Neural progenitor cell (in vitro differentiated cells): ENCODE measurements around the gene MEIS2. TPM values are rescaled to one million over a fixed set of nuclear protein-coding genes. Genes with fewer than 3 reads are reported as not detected.
A peak's percentile ranks its signal among the peaks of the same experiment; 100 is the strongest.

Experiments used
- DNase-seq: peaks from one replicate; pipeline ENCODE4 v3.0.0-alpha.2; 2016; ENCODE audit warnings: low spot score
- H2AFZ ChIP-seq: fragments of 200-600 bp; sonication (generic); replicated peaks from 2 replicates; pipeline ENCODE4 v1.6.1; 2016; ENCODE audit warnings: antibody characterized with exemption
- H3F3A ChIP-seq: fragments of 200-600 bp; sonication (generic); 2 replicates; pipeline ENCODE4 v1.6.1; 2016; ENCODE audit warnings: antibody characterized with exemption, low read depth
- H3K27ac ChIP-seq: fragments of 200-600 bp; sonication (generic); 2 replicates; pipeline ENCODE4 v1.5.1; 2016; ENCODE audit warnings: mild to moderate bottlenecking
- H3K27me3 ChIP-seq: fragments of 200-600 bp; sonication (generic); 2 replicates; pipeline ENCODE4 v1.6.1; 2016; ENCODE audit warnings: mild to moderate bottlenecking, moderate library complexity
- H3K36me3 ChIP-seq: fragments of 200-600 bp; sonication (generic); 2 replicates; pipeline ENCODE4 v1.5.1; 2016
- H3K4me1 ChIP-seq: fragments of 200-600 bp; sonication (generic); 2 replicates; pipeline ENCODE4 v1.6.1; 2016; ENCODE audit warnings: mixed run types
- H3K4me2 ChIP-seq: fragments of 200-600 bp; sonication (generic); 2 replicates; pipeline ENCODE4 v1.6.1; 2016
- H3K4me3 ChIP-seq: fragments of 200-600 bp; sonication (generic); 2 replicates; pipeline ENCODE4 v1.5.1; 2016
- H3K79me2 ChIP-seq: fragments of 200-600 bp; sonication (generic); 2 replicates; pipeline ENCODE4 v1.6.1; 2016; ENCODE audit warnings: low read depth
- H3K9ac ChIP-seq: fragments of 200-600 bp; sonication (generic); 2 replicates; pipeline ENCODE4 v1.6.1; 2016
- H3K9me3 ChIP-seq: fragments of 200-600 bp; sonication (generic); 2 replicates; pipeline ENCODE4 v1.5.1; 2016; ENCODE audit warnings: low read depth
- H4K20me1 ChIP-seq: fragments of 200-600 bp; sonication (generic); 2 replicates; pipeline ENCODE4 v1.6.1; 2016; ENCODE audit warnings: low read depth
- H3K27ac Mint-ChIP-seq: 3 replicates; pipeline ENCODE4 v1.8.0; 2021; ENCODE audit warnings: mixed read lengths
- H3K27me3 Mint-ChIP-seq: 2 replicates; pipeline ENCODE4 v1.8.0; 2022; ENCODE audit warnings: low read depth, mild to moderate bottlenecking, inconsistent platforms, moderate library complexity, mixed read lengths; ENCODE audit not compliant: insufficient read depth
- H3K36me3 Mint-ChIP-seq: 3 replicates; pipeline ENCODE4 v1.8.0; 2021; ENCODE audit warnings: mixed read lengths
- H3K4me1 Mint-ChIP-seq: 3 replicates; pipeline ENCODE4 v1.8.0; 2021; ENCODE audit warnings: mixed read lengths
- H3K4me3 Mint-ChIP-seq: 3 replicates; pipeline ENCODE4 v1.8.0; 2021; ENCODE audit warnings: mild to moderate bottlenecking, moderate library complexity, mixed read lengths
- H3K9me3 Mint-ChIP-seq: 3 replicates; pipeline ENCODE4 v1.8.0; 2020; ENCODE audit warnings: mixed read lengths
- EZH2 ChIP-seq: fragments of 200-600 bp; sonication (generic); IDR thresholded peaks from 2 replicates; pipeline ENCODE4 v1.6.1; 2017; ENCODE audit warnings: antibody characterized with exemption, mild to moderate bottlenecking, moderate library complexity
- EZH2phosphoT487 ChIP-seq: fragments of 200-600 bp; sonication (generic); IDR thresholded peaks from 2 replicates; pipeline ENCODE4 v1.6.1; 2017; ENCODE audit warnings: antibody characterized with exemption
- total RNA-seq: library from RNA; depleted of rRNA; stranded (reverse); fragments of >200 nt; gene quantifications from 2 replicates; pipeline ENCODE4 v1.2.3, GENCODE V29; 2015; ENCODE audit warnings: low replicate concordance
- TF ChIP-seq, protein P1 (sequence below): fragments of 200-600 bp; sonication (generic); IDR thresholded peaks from 2 replicates; pipeline ENCODE4 v1.5.1; 2017; ENCODE audit warnings: antibody characterized with exemption, mild to moderate bottlenecking

MEIS2 gene
- total RNA-seq, 1 donor from 2014 or later = 18.3 TPM

DNA sequence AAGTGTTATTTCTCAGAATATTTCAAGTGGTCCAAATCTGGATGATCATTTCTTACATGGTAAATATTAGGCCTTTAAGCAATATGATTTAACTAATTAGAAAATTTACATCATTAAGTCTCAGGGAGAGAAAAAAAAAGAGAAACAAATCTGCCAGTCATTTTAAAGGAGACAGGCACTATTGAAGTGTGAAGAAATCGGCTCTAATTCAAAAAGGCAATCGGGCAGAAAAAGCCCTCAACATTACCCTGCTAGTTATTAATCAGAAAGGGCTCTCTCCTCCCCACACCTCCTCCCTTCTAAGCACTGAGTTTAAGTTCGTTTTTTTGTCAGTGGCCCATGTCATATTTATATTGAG lies 215.9 kb downstream of the MEIS2 start:
- Mint-ChIP-seq H3K36me3 (no peaks in the 10 kb centered on the region), H3K9me3 (no peaks in the 10 kb centered on the region), H3K4me1 (peaks cover 39% of the 10 kb centered on the region), H3K4me3 (no peak overlapping the region), H3K27me3 (peaks cover 100% of the 10 kb centered on the region), H3K27ac (no peak overlapping the region)
- H3F3A ChIP-seq = peaks cover 32% of the 10 kb centered on the region
- no peak overlapping the region for H3K27ac ChIP-seq
- no peaks in the 10 kb centered on the region for H3K79me2 ChIP-seq
- peak overlapping the region; percentile 67 for H3K4me2 ChIP-seq
- peaks cover 100% of the 10 kb centered on the region for H3K27me3 ChIP-seq
- H2AFZ ChIP-seq = no peak overlapping the region
- H3K9ac ChIP-seq = no peak overlapping the region
- H4K20me1 ChIP-seq = peaks cover 72% of the 10 kb centered on the region
- peak overlapping the region; percentile 26 for H3K4me3 ChIP-seq
- peaks cover 64% of the 10 kb centered on the region for H3K4me1 ChIP-seq
- no peaks in the 10 kb centered on the region for H3K9me3 ChIP-seq
- TF ChIP-seq EZH2phosphoT487 = no peak
- TF ChIP-seq EZH2 = no peak
- peak; percentile 33 for DNase-seq
- no peaks in the 10 kb centered on the region for H3K36me3 ChIP-seq

GRCh38 chr15:36883713-36884517 lies 216.4 kb downstream of the MEIS2 start:
- no peaks in the 10 kb centered on the region for H3K36me3 ChIP-seq
- Mint-ChIP-seq H3K9me3 (no peaks in the 10 kb centered on the region), H3K27me3 (peaks cover 100% of the 10 kb centered on the region), H3K4me1 (peaks cover 41% of the 10 kb centered on the region), H3K27ac (no peak overlapping the region), H3K36me3 (no peaks in the 10 kb centered on the region), H3K4me3 (no peak overlapping the region)
- no peak for TF ChIP-seq EZH2phosphoT487
- TF ChIP-seq, protein P1, sequence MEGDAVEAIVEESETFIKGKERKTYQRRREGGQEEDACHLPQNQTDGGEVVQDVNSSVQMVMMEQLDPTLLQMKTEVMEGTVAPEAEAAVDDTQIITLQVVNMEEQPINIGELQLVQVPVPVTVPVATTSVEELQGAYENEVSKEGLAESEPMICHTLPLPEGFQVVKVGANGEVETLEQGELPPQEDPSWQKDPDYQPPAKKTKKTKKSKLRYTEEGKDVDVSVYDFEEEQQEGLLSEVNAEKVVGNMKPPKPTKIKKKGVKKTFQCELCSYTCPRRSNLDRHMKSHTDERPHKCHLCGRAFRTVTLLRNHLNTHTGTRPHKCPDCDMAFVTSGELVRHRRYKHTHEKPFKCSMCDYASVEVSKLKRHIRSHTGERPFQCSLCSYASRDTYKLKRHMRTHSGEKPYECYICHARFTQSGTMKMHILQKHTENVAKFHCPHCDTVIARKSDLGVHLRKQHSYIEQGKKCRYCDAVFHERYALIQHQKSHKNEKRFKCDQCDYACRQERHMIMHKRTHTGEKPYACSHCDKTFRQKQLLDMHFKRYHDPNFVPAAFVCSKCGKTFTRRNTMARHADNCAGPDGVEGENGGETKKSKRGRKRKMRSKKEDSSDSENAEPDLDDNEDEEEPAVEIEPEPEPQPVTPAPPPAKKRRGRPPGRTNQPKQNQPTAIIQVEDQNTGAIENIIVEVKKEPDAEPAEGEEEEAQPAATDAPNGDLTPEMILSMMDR = peak; percentile 94
- no peak for TF ChIP-seq EZH2
- no peak overlapping the region for H2AFZ ChIP-seq
- peaks cover 72% of the 10 kb centered on the region for H4K20me1 ChIP-seq
- H3K27me3 ChIP-seq = peaks cover 100% of the 10 kb centered on the region
- no peak overlapping the region for H3K9ac ChIP-seq
- peaks cover 64% of the 10 kb centered on the region for H3K4me1 ChIP-seq
- H3K9me3 ChIP-seq = no peaks in the 10 kb centered on the region
- no peaks in the 10 kb centered on the region for H3K79me2 ChIP-seq
- peak overlapping the region; percentile 26 for H3K4me3 ChIP-seq
- DNase-seq = peak; percentile 97
- H3K4me2 ChIP-seq = peak overlapping the region; percentile 67
- H3F3A ChIP-seq = peaks cover 37% of the 10 kb centered on the region
- H3K27ac ChIP-seq = no peak overlapping the region

GRCh38 chr15:36882487-36883131 lies 217.7 kb downstream of the MEIS2 start:
- H3K4me2 ChIP-seq = no peak overlapping the region
- Mint-ChIP-seq H3K36me3 (no peaks in the 10 kb centered on the region), H3K27ac (no peak overlapping the region), H3K4me3 (no peak overlapping the region), H3K27me3 (peaks cover 99% of the 10 kb centered on the region), H3K4me1 (peaks cover 45% of the 10 kb centered on the region), H3K9me3 (no peaks in the 10 kb centered on the region)
- peaks cover 50% of the 10 kb centered on the region for H3F3A ChIP-seq
- peaks cover 100% of the 10 kb centered on the region for H3K27me3 ChIP-seq
- TF ChIP-seq, protein P1 = no peak
- TF ChIP-seq EZH2 (peak; percentile 88), EZH2phosphoT487 (peak; percentile 92)
- no peak overlapping the region for H3K9ac ChIP-seq
- H4K20me1 ChIP-seq = peaks cover 67% of the 10 kb centered on the region
- peaks cover 64% of the 10 kb centered on the region for H3K4me1 ChIP-seq
- H3K27ac ChIP-seq = no peak overlapping the region
- no peaks in the 10 kb centered on the region for H3K79me2 ChIP-seq
- DNase-seq = peak; percentile 62
- H3K9me3 ChIP-seq = no peaks in the 10 kb centered on the region
- no peak overlapping the region for H3K4me3 ChIP-seq
- H2AFZ ChIP-seq = no peak overlapping the region
- H3K36me3 ChIP-seq = no peaks in the 10 kb centered on the region
